ENCODE data around the gene NIFK. TPM values are rescaled to one million over a fixed set of nuclear protein-coding genes. Genes with fewer than 3 reads are reported as not detected.
"Not testable (repeated sequence)": the region's sequence is repeated elsewhere in the genome, so short reads cannot be mapped to it uniquely, and the experiment has no call there.

NIFK gene
- total RNA-seq, 1 experiment from 2014 or later, result 75.9 TPM

GRCh38 chr2:121716126-121716525, 20.5 kb downstream of the NIFK start:
- Histone ChIP-seq H3K27ac (no peak overlapping the region), H3K4me2 (no peak overlapping the region), H3K79me2 (ENCODE audit: low read depth) (no peaks in the 10 kb centered on the region), H3F3A (ENCODE audit: insufficient read depth, low read depth) (no peaks in the 10 kb centered on the region), H3K9me2 (ENCODE audit: insufficient read depth) (no peaks in the 10 kb centered on the region), H3K4me3 (no peak overlapping the region), H4K20me1 (ENCODE audit: insufficient read depth) (no peaks in the 10 kb centered on the region), H2AFZ (no peak overlapping the region), H3K36me3 (ENCODE audit: low read depth) (no peaks in the 10 kb centered on the region), H3K27me3 (ENCODE audit: insufficient read depth, low read depth) (no peaks in the 10 kb centered on the region), H3K4me1 (replicated peaks; ENCODE audit: insufficient read depth) (no peaks in the 10 kb centered on the region; the same call in 1 of the 2 replicates), H3K9me3 (ENCODE audit: insufficient read depth, low read depth) (no peaks in the 10 kb centered on the region)
- BruUV-seq (replicated peaks), result no TSS peak
- no peak for DNase-seq
- intact Hi-C loops (cut with micrococcal nuclease; ENCODE audit: unreplicated experiment), result no loop called here
- POLR2A ChIA-PET (ENCODE audit: unreplicated experiment), result no interaction called here
- CTCF ChIA-PET, result no interaction called here
- TF ChIP-seq, protein P1, sequence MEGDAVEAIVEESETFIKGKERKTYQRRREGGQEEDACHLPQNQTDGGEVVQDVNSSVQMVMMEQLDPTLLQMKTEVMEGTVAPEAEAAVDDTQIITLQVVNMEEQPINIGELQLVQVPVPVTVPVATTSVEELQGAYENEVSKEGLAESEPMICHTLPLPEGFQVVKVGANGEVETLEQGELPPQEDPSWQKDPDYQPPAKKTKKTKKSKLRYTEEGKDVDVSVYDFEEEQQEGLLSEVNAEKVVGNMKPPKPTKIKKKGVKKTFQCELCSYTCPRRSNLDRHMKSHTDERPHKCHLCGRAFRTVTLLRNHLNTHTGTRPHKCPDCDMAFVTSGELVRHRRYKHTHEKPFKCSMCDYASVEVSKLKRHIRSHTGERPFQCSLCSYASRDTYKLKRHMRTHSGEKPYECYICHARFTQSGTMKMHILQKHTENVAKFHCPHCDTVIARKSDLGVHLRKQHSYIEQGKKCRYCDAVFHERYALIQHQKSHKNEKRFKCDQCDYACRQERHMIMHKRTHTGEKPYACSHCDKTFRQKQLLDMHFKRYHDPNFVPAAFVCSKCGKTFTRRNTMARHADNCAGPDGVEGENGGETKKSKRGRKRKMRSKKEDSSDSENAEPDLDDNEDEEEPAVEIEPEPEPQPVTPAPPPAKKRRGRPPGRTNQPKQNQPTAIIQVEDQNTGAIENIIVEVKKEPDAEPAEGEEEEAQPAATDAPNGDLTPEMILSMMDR (conservative IDR thresholded peaks at IDR 0.05), result no peak
- TF ChIP-seq EZH2 (IDR thresholded peaks at IDR 0.05; ENCODE audit: low read depth), result no peak

GRCh38 chr2:121711481-121711880, 25.2 kb downstream of the NIFK start:
- H2AFZ ChIP-seq; POLR2A ChIA-PET (ENCODE audit: unreplicated experiment); H3K4me2 ChIP-seq; H3K27ac ChIP-seq; BruUV-seq (replicated peaks); H3K27me3 ChIP-seq (ENCODE audit: insufficient read depth, low read depth); H3K36me3 ChIP-seq (ENCODE audit: low read depth); H4K20me1 ChIP-seq (ENCODE audit: insufficient read depth); CTCF ChIA-PET; H3K4me3 ChIP-seq; H3K79me2 ChIP-seq (ENCODE audit: low read depth); H3K9me3 ChIP-seq (ENCODE audit: insufficient read depth, low read depth); intact Hi-C loops (cut with micrococcal nuclease; ENCODE audit: unreplicated experiment); DNase-seq; H3K4me1 ChIP-seq (replicated peaks; ENCODE audit: insufficient read depth); H3K9me2 ChIP-seq (ENCODE audit: insufficient read depth): not testable (repeated sequence)
- H3F3A ChIP-seq (ENCODE audit: insufficient read depth, low read depth), result peaks cover 11% of the 10 kb centered on the region; the same call in 1 of the 2 replicates

DNA sequence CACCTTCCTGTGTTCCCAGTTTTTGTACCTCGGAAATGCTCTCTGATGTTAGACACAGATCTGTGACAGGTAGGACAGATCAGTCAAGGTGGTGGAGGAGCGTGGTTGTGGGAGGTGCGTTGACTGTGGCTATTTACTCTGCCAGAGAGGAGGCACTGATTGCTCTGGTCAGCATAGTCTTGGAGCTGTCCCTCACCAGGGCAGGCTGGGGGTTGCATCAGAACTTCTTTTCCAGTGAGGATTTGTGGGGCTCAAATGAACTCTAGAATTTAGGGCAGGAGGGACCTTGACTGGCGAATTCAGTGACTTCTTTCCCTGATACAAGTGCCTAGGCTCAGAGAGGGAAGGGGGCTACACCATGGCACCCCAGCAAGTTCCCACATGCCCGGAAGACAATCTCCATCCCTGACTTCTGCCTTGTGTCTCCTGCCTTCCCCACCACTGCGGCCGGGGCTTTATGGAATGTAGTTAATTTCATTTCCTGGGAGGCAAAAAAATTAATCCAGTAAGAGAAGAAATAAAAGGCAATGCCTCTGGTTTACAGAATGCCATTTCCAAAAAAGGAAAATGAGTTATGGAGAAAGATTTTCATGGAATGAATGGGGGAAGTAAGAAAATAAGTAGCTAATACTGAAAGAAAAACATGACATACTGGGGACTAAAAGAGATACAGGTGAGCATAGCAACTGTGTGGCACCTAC, 26.1 kb downstream of the NIFK start:
- CTCF ChIA-PET, result no interaction called here
- H3K27ac ChIP-seq, result no peak overlapping the region

More for the DNA sequence above, 26.1 kb downstream of the NIFK start:
- Histone ChIP-seq H3K4me1 (replicated peaks; ENCODE audit: insufficient read depth) (peaks cover 8% of the 10 kb centered on the region), H3K79me2 (ENCODE audit: low read depth) (no peaks in the 10 kb centered on the region), H3K36me3 (ENCODE audit: low read depth) (no peaks in the 10 kb centered on the region), H4K20me1 (ENCODE audit: insufficient read depth) (no peaks in the 10 kb centered on the region), H3K4me2 (no peak overlapping the region), H3F3A (ENCODE audit: insufficient read depth, low read depth) (peaks cover 11% of the 10 kb centered on the region; the same call in 1 of the 2 replicates), H3K4me3 (no peak overlapping the region), H3K9me2 (ENCODE audit: insufficient read depth) (no peaks in the 10 kb centered on the region), H3K9me3 (ENCODE audit: insufficient read depth, low read depth) (no peaks in the 10 kb centered on the region), H2AFZ (no peak overlapping the region), H3K27me3 (ENCODE audit: insufficient read depth, low read depth) (no peaks in the 10 kb centered on the region)
- POLR2A ChIA-PET (ENCODE audit: unreplicated experiment), result no interaction called here
- no TSS peak for BruUV-seq (replicated peaks)
- no peak for DNase-seq
- TF ChIP-seq, protein P1 (conservative IDR thresholded peaks at IDR 0.05), result no peak
- intact Hi-C loops (cut with micrococcal nuclease; ENCODE audit: unreplicated experiment), result no loop called here
